DMS53 treated with DMSO at 0.1 percent for 48 hours (cell line): ENCODE results near the gene GRIN2B.

ENCODE experiments used
- DNase-seq: peaks from one replicate; lab custom pipeline; 2025; ENCODE audit not compliant: unreplicated experiment; lab: John Stamatoyannopoulos, UW

Gene GRIN2B

GRCh38 chr12:13959131-13959723, 22.2 kb downstream of the GRIN2B start:
- no peak for DNase-seq

DNA sequence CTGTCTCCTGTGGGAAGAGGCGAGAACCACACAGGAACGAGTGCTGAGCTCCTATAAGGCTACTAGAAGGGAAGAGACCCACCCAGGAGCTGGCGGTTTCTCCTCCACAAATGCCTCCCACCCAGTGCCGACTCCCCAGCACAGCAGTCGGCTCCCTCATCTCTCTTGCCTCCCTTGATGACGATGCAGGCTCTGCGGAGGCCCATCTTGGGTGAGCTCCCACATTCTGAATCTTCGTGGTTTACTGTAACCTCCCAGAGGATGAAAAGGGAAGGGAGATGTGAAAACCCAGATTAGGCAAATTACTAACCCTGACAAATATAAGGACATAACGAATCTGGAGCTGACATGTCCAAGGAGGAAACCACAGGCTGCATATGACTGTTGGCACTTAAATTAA, 23.8 kb downstream of the GRIN2B start:
- no peak for DNase-seq

DNA sequence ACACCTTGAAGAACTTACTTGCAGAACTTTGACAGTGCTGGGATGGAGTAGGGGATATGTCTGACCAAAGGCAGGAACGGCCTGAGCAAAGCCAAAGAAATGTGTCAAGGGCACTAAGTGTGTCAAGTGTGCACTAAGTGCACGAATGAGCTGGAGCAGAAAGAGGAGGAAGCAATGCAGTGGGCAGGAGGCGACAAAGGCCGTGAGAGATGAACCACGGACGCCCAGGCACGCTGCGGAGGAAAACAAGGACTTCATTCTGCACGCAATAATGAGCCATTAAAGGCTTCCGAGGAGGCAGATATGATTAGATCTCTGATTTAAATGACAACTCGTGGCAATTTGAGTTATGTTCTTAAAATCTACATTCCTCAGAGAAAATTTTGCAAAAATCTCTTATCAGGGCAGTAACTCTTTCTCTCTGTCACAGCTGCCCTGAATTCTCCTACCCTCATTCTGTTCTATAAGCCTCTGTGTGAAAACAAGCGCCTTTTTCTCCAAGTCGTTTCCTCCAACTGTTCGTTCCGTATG, 25.3 kb downstream of the GRIN2B start:
- no peak for DNase-seq

DNA sequence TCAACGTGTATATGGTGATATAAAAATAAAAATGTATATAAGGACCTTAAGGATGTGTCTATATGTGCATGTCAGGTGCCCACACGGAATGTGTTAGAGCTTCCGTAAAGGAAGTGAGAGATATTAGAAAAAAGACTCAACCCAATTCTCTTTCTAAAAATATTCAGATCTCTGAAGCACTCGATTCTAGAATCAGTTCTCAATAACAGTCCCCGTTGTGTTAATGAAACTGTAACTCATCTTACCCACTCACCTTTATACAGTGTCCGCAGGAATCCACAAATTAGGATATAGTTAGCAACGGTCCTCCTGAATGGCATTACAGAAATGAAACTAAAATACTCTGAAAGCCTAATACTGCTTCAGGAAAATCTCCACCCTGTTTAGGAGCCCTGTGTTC, 29.3 kb downstream of the GRIN2B start:
- DNase-seq: no peak

GRCh38 chr12:13950502-13950901, 30.9 kb downstream of the GRIN2B start:
- DNase-seq: peak; percentile 30

GRCh38 chr12:13948621-13949020, 32.8 kb downstream of the GRIN2B start:
- no peak for DNase-seq

DNA sequence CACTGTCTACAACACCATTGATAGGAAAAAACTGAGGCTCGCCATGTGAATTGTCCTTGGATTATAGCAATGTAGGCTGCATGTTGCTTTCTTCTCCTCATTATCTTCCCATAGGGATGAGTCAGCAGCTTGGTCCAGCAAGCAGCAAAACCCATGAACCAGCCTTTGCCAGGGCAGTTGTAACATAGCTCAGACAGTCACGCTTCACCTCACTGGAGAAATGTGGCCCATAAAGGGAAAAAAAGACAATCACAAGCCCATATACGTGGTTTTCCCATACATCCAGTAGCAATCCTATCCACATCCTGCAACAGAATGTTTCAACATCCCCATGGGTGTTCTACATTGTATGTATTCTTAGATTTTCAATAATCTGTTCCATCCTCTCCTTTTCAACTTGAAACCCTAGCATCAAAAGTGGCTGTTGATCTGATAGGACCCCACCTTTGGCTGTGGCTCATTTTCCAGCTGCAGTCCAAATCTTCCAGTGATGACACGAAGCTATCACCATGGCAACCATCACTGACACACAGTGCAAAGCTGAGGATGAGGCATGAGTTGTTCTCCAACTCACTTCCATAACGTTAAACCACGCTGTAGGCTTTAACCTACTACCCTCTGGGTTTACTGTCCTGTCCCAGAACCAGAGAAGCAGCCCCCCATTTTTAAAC, 34.0 kb downstream of the GRIN2B start:
- peak; percentile 39 for DNase-seq

DNA sequence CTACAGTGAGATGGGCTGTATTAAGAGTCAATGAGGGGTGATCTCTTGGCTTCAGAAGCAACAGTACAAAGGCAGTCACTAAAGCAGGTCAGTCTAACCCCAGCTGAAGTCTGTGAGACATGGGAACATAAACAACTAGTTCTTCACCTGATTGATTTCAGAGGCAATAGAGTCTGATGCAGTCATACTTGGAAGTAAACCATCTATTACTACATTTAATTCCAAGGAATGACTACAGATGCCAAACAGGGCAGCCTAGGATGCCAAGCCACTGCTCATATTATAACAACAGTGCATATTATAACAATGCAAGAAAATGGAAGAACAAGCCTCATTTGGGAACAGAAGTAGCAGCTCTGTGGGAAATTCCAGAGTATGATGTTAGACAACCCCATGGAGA, 35.8 kb downstream of the GRIN2B start:
- no peak for DNase-seq

DNA sequence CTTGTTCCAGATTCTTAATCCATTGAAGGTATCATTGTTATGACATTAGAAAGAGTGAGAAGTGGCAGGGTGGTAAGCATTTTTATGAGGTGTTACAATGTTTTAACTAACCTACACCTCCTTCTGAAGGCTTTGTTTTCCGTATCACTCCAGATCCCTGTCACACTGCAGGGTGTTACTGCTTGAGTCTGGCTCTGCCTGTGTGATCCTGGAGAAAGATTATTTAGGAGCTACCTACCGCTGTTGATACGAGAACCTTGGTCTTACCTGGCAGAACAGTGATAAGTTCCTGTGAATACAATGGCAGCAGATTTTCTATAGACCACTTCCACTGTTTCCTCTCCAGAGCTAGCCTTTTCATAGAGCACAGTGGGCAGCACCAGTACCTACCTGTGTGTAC, 36.2 kb downstream of the GRIN2B start:
- no peak for DNase-seq

GRCh38 chr12:13942826-13943225, 38.6 kb downstream of the GRIN2B start:
- no peak for DNase-seq

DNA sequence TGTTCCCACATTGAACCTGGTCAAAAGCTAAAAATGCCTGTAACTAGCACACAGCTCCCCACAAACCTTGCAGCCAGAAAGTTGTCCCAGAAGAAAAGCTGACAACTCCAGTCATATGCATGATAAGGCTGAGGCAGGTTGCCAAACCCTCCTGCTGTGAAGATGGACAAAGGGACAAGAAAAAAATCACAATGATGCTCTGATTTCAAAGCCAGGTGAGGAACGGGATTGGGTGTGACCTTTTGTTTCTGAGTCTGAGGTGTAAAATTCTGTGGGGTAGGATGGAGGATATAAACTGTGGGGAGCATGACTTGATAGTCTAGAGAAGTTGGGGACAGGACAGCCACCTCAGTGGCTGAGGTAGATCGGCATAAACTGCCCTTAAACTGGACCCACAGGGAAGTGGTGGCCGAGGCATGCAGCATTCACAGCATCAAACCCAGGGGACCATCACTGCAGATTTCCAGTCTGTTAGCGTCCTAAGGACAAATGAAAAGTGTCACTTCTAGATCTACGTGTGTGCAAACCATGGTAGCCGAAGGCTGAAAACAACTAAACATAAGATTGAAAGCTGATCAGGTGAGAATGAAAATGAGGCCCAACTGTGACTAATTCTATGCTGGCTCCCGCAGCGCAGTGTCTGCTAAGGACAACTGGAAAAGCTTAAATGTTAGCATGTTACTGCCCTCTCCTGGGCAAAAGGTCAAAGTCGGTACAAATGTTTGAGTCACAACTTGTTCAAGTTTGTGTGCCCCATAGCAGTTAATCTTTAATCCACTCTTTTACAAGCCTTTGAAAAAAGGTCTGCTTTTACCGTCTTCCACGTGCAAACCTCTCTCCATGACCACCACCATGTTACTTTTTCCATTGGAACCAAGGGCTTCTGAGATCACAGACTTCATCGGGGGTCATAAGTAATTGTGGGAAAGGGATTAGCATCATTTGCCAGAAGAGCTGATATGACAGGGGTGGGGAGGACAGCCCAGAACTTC, 39.8 kb downstream of the GRIN2B start:
- DNase-seq: peak; percentile 99

GRCh38 chr12:13940335-13940865, 41.0 kb downstream of the GRIN2B start:
- peak; percentile 45 for DNase-seq

GRCh38 chr12:13937735-13938134, 43.7 kb downstream of the GRIN2B start:
- DNase-seq: no peak

- no peak for DNase-seq
These were observed 46.2 kb downstream of the GRIN2B start for GRCh38 chr12:13935169-13935568.
